CD8-positive, alpha-beta memory T cell (primary cell): ENCODE data around the gene LMOD1. TPM values are rescaled to one million over a fixed set of nuclear protein-coding genes. Genes with fewer than 3 reads are reported as not detected.
"Not testable (repeated sequence)": the region's sequence is repeated elsewhere in the genome, so short reads cannot be mapped to it uniquely, and the experiment has no call there.

Experiments
- CTCF ChIA-PET: fragments of 350-600 bp; sonication (Branson Sonifier 250); formaldehyde crosslinking; loops from one replicate; lab custom pipeline; 2021; ENCODE audit warnings: antibody characterized with exemption; lab: Charles Lee
- POLR2A ChIA-PET: fragments of 350-600 bp; sonication (Branson Sonifier 250); formaldehyde crosslinking; loops from one replicate; lab custom pipeline; 2021; ENCODE audit warnings: antibody characterized with exemption; lab: Charles Lee
- DNase-seq, 5 donors: peaks; one replicate each; pipeline versions ENCODE4 v3.0.0 to v3.0.0-alpha.2; 2020 to 2022; ENCODE audit warnings: mixed read lengths in 1 of 5
- H3K27ac ChIP-seq: one replicate; pipeline ENCODE4 v1.7.0; 2013; ENCODE audit warnings: low read depth, mild to moderate bottlenecking, low read length, moderate library complexity
- H3K27me3 ChIP-seq: 2 replicates; pipeline ENCODE4 v1.7.0; 2013; ENCODE audit warnings: low read length, mild to moderate bottlenecking; ENCODE audit not compliant: insufficient read depth, poor library complexity, severe bottlenecking
- H3K36me3 ChIP-seq: 2 replicates; pipeline ENCODE4 v1.7.0; 2013; ENCODE audit warnings: mild to moderate bottlenecking, low read length, moderate library complexity; ENCODE audit not compliant: insufficient read depth
- H3K4me1 ChIP-seq: 2 replicates; pipeline ENCODE4 v1.7.0; 2013; ENCODE audit warnings: mild to moderate bottlenecking, low read length, moderate library complexity; ENCODE audit not compliant: insufficient read depth
- H3K4me3 ChIP-seq: 2 replicates; pipeline ENCODE4 v1.7.0; 2013; ENCODE audit warnings: mild to moderate bottlenecking, low read length
- H3K9me3 ChIP-seq: 2 replicates; pipeline ENCODE4 v1.7.0; 2013; ENCODE audit warnings: mild to moderate bottlenecking, low read length
- H3K27ac Mint-ChIP-seq, 8 donors: one replicate each; pipeline ENCODE4 v1.8.0; 2020 to 2021; ENCODE audit warnings: mixed read lengths in 8 of 8, mild to moderate bottlenecking in 6 of 8, inconsistent platforms in 3 of 8, moderate library complexity in 3 of 8
- H3K27me3 Mint-ChIP-seq, 2 donors: one replicate each; pipeline ENCODE4 v1.8.0; 2020 to 2021; ENCODE audit warnings: mixed read lengths in 2 of 2, mild to moderate bottlenecking in 1 of 2, moderate library complexity in 1 of 2
- H3K36me3 Mint-ChIP-seq, 3 donors: one replicate each; pipeline ENCODE4 v1.8.0; 2020 to 2021; ENCODE audit warnings: mixed read lengths in 3 of 3, inconsistent platforms in 1 of 3, mild to moderate bottlenecking in 1 of 3
- H3K4me1 Mint-ChIP-seq, 3 donors: one replicate each; pipeline ENCODE4 v1.8.0; 2020 to 2021; ENCODE audit warnings: mixed read lengths in 3 of 3, inconsistent platforms in 1 of 3, mild to moderate bottlenecking in 1 of 3
- H3K4me3 Mint-ChIP-seq, 7 donors: one replicate each; pipeline ENCODE4 v1.8.0; 2020 to 2021; ENCODE audit warnings: mixed read lengths in 7 of 7, mild to moderate bottlenecking in 6 of 7, moderate library complexity in 4 of 7, inconsistent platforms in 2 of 7
- H3K9me3 Mint-ChIP-seq, 5 donors: one replicate each; pipeline ENCODE4 v1.8.0; 2020 to 2022; ENCODE audit warnings: mixed read lengths in 5 of 5, mild to moderate bottlenecking in 3 of 5, moderate library complexity in 2 of 5, inconsistent platforms in 1 of 5
- polyA plus RNA-seq: library from polyadenylated mRNA; unstranded; fragments of 300-500 nt; fragmentation: Illumina TruSeq; gene quantifications from one replicate; pipeline ENCODE4 v1.2.3, GENCODE V29; 2021
- total RNA-seq, 2 experiments: library from RNA; stranded (reverse); gene quantifications; one replicate each; pipeline ENCODE4 v1.2.3, GENCODE V29; 2021

Gene LMOD1
- total and polyA plus RNA-seq, 3 experiments from 2014 or later = not detected

DNA sequence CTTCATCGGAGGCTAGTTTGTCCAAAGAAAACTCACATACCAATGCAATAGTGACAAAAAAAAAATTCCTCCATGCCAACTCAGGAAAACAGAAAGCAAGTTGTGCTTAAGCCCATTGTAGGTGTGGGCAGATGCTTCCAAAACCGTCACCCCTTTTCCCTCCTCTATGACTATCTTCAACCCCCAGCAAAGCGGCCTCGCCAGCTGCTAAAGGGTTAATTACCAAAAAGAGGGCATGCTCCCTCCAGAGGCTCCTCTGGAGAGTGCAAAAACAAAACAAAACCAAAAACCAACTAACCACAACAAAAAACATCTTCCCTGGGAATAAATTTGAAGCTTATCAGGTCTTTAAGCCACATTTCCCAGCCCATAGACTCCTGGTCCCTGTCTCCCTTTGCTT lies 1.2 kb downstream of the LMOD1 start:
- Histone ChIP-seq H3K4me3 (no peak overlapping the region), H3K36me3 (no peaks in the 10 kb centered on the region), H3K27ac (no peak overlapping the region), H3K9me3 (no peaks in the 10 kb centered on the region), H3K27me3 (peaks cover 16% of the 10 kb centered on the region), H3K4me1 (no peaks in the 10 kb centered on the region)
- Mint-ChIP-seq H3K36me3 (peaks cover 0 to 3% (median 1%) of the 10 kb centered on the region in 3 donors), H3K4me1 (peaks cover 10 to 24% (median 13%) of the 10 kb centered on the region in 3 donors), H3K27me3 (peaks cover 29 to 63% of the 10 kb centered on the region in 2 donors), H3K4me3 (no peak overlapping the region), H3K27ac (peak overlapping the region in 2 of 8 donors; percentile 21 to 29), H3K9me3 (no peaks in the 10 kb centered on the region)
- ChIA-PET POLR2A (no interaction called here), CTCF (no interaction called here)
- DNase-seq = no peak

DNA sequence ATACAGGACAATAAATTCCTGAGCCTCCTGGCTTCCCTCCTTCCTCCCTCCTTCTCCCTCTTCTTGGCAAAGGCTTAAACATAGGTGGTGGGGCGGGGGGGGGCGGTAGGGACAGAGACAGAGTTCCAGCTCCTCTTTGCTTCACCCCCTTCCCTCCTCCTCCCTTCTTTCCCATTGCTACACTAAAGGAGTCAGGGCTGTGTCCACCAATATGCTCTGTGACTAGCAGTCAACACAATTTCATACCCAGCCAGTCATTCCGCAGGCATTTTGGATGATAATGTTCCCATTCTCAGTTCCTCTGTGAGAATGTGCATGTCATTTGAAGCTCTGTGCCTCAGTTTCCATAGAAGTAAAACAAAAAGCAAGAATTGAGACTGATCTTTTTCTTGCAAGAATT lies 1.7 kb downstream of the LMOD1 start:
- Histone ChIP-seq H3K4me3 (no peak overlapping the region), H3K9me3 (no peaks in the 10 kb centered on the region), H3K36me3 (no peaks in the 10 kb centered on the region), H3K27ac (no peak overlapping the region), H3K27me3 (peaks cover 16% of the 10 kb centered on the region), H3K4me1 (no peaks in the 10 kb centered on the region)
- Mint-ChIP-seq H3K27me3 (peaks cover 29 to 65% of the 10 kb centered on the region in 2 donors), H3K27ac (peak overlapping the region in 1 of 8 donors; percentile 24), H3K36me3 (peaks cover 0 to 3% (median 1%) of the 10 kb centered on the region in 3 donors), H3K9me3 (no peaks in the 10 kb centered on the region), H3K4me3 (no peak overlapping the region), H3K4me1 (peaks cover 10 to 24% (median 13%) of the 10 kb centered on the region in 3 donors)
- CTCF ChIA-PET = no interaction called here
- POLR2A ChIA-PET = no interaction called here
- no peak for DNase-seq

- DNase-seq = no peak
- Histone ChIP-seq H3K27ac (no peak overlapping the region), H3K27me3 (peaks cover 16% of the 10 kb centered on the region), H3K4me3 (no peak overlapping the region), H3K9me3 (no peaks in the 10 kb centered on the region), H3K4me1 (no peaks in the 10 kb centered on the region), H3K36me3 (no peaks in the 10 kb centered on the region)
- H3K9me3 Mint-ChIP-seq = no peaks in the 10 kb centered on the region
- peaks cover 0 to 3% (median 1%) of the 10 kb centered on the region in 3 donors for H3K36me3 Mint-ChIP-seq
- ChIA-PET CTCF (no interaction called here), POLR2A (no interaction called here)
- no peak overlapping the region for H3K27ac Mint-ChIP-seq
- H3K4me3 Mint-ChIP-seq = no peak overlapping the region
- H3K27me3 Mint-ChIP-seq = peaks cover 29 to 66% of the 10 kb centered on the region in 2 donors
- peaks cover 10 to 24% (median 13%) of the 10 kb centered on the region in 3 donors for H3K4me1 Mint-ChIP-seq
These were observed 2.3 kb downstream of the LMOD1 start for GRCh38 chr1:201944002-201944401.

DNA sequence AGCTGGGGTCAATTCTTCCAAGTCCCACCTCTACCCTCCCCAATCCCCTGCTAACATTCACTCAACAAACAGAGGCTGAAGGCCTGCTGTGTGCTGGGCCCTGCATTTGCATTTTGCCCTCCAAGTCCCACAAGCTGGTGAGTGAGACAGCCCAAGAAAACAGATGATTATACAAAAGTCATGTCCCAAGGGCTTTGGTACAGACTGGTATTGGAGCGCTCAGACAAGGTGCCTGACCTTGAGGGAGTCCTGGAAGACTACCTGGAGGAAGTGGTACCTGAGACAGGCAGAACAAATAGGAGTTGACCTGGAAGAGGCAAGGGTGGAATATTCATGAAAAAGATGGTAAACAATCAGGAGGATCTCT lies 4.2 kb downstream of the LMOD1 start:
- Histone ChIP-seq H3K27me3 (peaks cover 12% of the 10 kb centered on the region), H3K27ac (peak overlapping the region; percentile 70), H3K9me3 (no peaks in the 10 kb centered on the region), H3K4me3 (no peak overlapping the region), H3K4me1 (no peaks in the 10 kb centered on the region), H3K36me3 (no peaks in the 10 kb centered on the region)
- Mint-ChIP-seq H3K4me1 (peaks cover 10 to 21% (median 13%) of the 10 kb centered on the region in 3 donors), H3K27ac (no peak overlapping the region), H3K9me3 (peaks cover 0 to 3% (median 0%) of the 10 kb centered on the region in 5 donors), H3K36me3 (no peaks in the 10 kb centered on the region), H3K4me3 (no peak overlapping the region), H3K27me3 (peaks cover 24 to 58% of the 10 kb centered on the region in 2 donors)
- POLR2A ChIA-PET = no interaction called here
- no peak for DNase-seq
- CTCF ChIA-PET = interaction anchor here (0.8 kb wide), 1 partner anchor 9 kb away, joined by 3 read pairs; no protein-coding TSS in a partner anchor

GRCh38 chr1:201941420-201942128 lies 4.8 kb downstream of the LMOD1 start:
- ChIA-PET POLR2A (no interaction called here), CTCF (interaction anchor here (0.8 kb wide), 1 partner anchor 10 kb away, joined by 3 read pairs; no protein-coding TSS in a partner anchor)
- Histone ChIP-seq H3K4me1 (no peaks in the 10 kb centered on the region), H3K36me3 (no peaks in the 10 kb centered on the region), H3K27me3 (peaks cover 9% of the 10 kb centered on the region), H3K4me3 (no peak overlapping the region), H3K27ac (peak overlapping the region; percentile 70), H3K9me3 (no peaks in the 10 kb centered on the region)
- H3K27ac Mint-ChIP-seq = no peak overlapping the region
- H3K4me1 Mint-ChIP-seq = peaks cover 7 to 15% (median 9%) of the 10 kb centered on the region in 3 donors
- DNase-seq = no peak
- no peaks in the 10 kb centered on the region for H3K36me3 Mint-ChIP-seq
- no peak overlapping the region for H3K4me3 Mint-ChIP-seq
- peaks cover 19 to 52% of the 10 kb centered on the region in 2 donors for H3K27me3 Mint-ChIP-seq
- peaks cover 0 to 3% (median 0%) of the 10 kb centered on the region in 5 donors for H3K9me3 Mint-ChIP-seq

DNA sequence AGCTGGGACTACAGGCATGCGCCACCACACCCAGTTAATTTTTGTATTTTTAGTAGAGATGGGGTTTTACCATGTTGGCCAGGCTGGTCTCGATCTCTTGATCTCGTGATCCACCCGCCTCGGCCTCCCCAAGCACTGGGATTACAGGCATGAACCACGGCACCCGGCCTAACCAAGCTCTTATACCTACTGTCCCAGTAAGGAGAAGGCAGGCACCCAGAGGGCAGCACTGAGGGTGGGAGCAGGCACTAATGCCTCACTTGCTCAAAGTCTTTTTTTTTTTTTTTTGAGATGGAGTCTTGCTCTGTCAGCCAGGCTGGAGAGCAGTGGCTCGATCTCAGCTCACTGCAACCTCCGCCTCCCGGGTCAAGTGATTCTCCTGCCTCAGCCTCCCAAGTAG lies 6.0 kb downstream of the LMOD1 start:
- DNase-seq, H3K9me3 Mint-ChIP-seq, H3K4me3 ChIP-seq, H3K27ac ChIP-seq, H3K4me1 ChIP-seq, H3K27ac Mint-ChIP-seq, H3K27me3 ChIP-seq, H3K4me3 Mint-ChIP-seq, H3K36me3 ChIP-seq, H3K9me3 ChIP-seq, H3K4me1 Mint-ChIP-seq, POLR2A ChIA-PET, H3K36me3 Mint-ChIP-seq, CTCF ChIA-PET: not testable (repeated sequence)
- H3K27me3 Mint-ChIP-seq = peaks cover 10 to 45% of the 10 kb centered on the region in 2 donors

DNA sequence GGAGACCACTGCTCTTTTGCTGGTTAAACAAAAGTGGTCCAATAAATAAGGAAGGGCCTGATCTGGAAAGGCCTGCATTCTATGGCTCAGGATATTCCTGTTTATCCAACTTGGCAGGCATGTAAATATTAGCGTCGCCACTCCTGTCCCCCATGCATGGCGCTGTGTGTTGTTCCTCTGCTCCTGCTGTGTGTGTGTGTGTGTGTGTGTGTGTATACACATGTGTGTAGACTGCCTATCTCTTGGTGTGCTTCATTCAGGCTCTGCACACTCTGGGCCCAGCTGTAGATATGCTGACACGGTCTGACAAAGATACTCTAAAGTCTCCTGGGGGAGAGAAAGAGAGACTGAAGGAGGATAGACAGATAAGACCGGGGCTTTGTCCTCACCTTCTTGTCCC lies 6.8 kb downstream of the LMOD1 start:
- peaks cover 0 to 3% (median 0%) of the 10 kb centered on the region in 5 donors for H3K9me3 Mint-ChIP-seq
- ChIA-PET CTCF (no interaction called here), POLR2A (no interaction called here)
- Histone ChIP-seq H3K4me3 (no peak overlapping the region), H3K27me3 (no peaks in the 10 kb centered on the region), H3K36me3 (no peaks in the 10 kb centered on the region), H3K27ac (no peak overlapping the region), H3K9me3 (no peaks in the 10 kb centered on the region), H3K4me1 (no peaks in the 10 kb centered on the region)
- no peak for DNase-seq
- H3K4me3 Mint-ChIP-seq = no peak overlapping the region
- peaks cover 5 to 42% of the 10 kb centered on the region in 2 donors for H3K27me3 Mint-ChIP-seq
- H3K36me3 Mint-ChIP-seq = no peaks in the 10 kb centered on the region
- H3K27ac Mint-ChIP-seq = no peak overlapping the region
- H3K4me1 Mint-ChIP-seq = no peaks in the 10 kb centered on the region

GRCh38 chr1:201939148-201939547 lies 7.2 kb downstream of the LMOD1 start:
- Histone ChIP-seq H3K27ac (no peak overlapping the region), H3K27me3 (no peaks in the 10 kb centered on the region), H3K9me3 (no peaks in the 10 kb centered on the region), H3K4me1 (no peaks in the 10 kb centered on the region), H3K36me3 (no peaks in the 10 kb centered on the region), H3K4me3 (no peak overlapping the region)
- DNase-seq = no peak
- CTCF ChIA-PET = no interaction called here
- Mint-ChIP-seq H3K4me3 (no peak overlapping the region), H3K27ac (no peak overlapping the region), H3K36me3 (no peaks in the 10 kb centered on the region), H3K27me3 (peaks cover 5 to 38% of the 10 kb centered on the region in 2 donors), H3K4me1 (no peaks in the 10 kb centered on the region), H3K9me3 (peaks cover 0 to 3% (median 0%) of the 10 kb centered on the region in 5 donors)
- POLR2A ChIA-PET = no interaction called here
